ENCODE measurements around the gene TNS1.
"Not testable (repeated sequence)": the region's sequence is repeated elsewhere in the genome, so short reads cannot be mapped to it uniquely, and the experiment has no call there.

Gene TNS1

GRCh38 chr2:217791551-217791950 lies 211.2 kb downstream of the TNS1 start:
- no peak for DNase-seq

GRCh38 chr2:217790681-217791392 lies 212.0 kb downstream of the TNS1 start:
- DNase-seq = no peak

GRCh38 chr2:217790195-217790594 lies 212.6 kb downstream of the TNS1 start:
- DNase-seq = no peak

GRCh38 chr2:217789736-217790181 lies 213.0 kb downstream of the TNS1 start:
- no peak for DNase-seq

- DNase-seq = peak; percentile 59
These were observed 213.6 kb downstream of the TNS1 start for GRCh38 chr2:217789003-217789735.

- DNase-seq = no peak
These were observed 214.2 kb downstream of the TNS1 start for GRCh38 chr2:217788669-217789002.

- DNase-seq = no peak
These were observed 215.5 kb downstream of the TNS1 start for GRCh38 chr2:217787160-217787877.

GRCh38 chr2:217786560-217786959 lies 216.2 kb downstream of the TNS1 start:
- DNase-seq = not testable (repeated sequence)

GRCh38 chr2:217785544-217786045 lies 217.2 kb downstream of the TNS1 start:
- DNase-seq = peak; percentile 55

GRCh38 chr2:217784996-217785543 lies 217.7 kb downstream of the TNS1 start:
- DNase-seq = no peak

GRCh38 chr2:217783243-217783642 lies 219.6 kb downstream of the TNS1 start:
- DNase-seq = no peak

GRCh38 chr2:217777906-217778305 lies 224.9 kb downstream of the TNS1 start:
- DNase-seq = no peak

GRCh38 chr2:217776631-217777030 lies 226.2 kb downstream of the TNS1 start:
- DNase-seq = no peak

GRCh38 chr2:217775920-217776503 lies 226.8 kb downstream of the TNS1 start:
- no peak for DNase-seq

- no peak for DNase-seq
These were observed 228.6 kb downstream of the TNS1 start for GRCh38 chr2:217774232-217774631.

- DNase-seq = no peak
These were observed 229.3 kb downstream of the TNS1 start for GRCh38 chr2:217773539-217773938.

- no peak for DNase-seq
These were observed 236.4 kb downstream of the TNS1 start for GRCh38 chr2:217766356-217766755.

GRCh38 chr2:217761645-217762277 lies 241.0 kb downstream of the TNS1 start:
- no peak for DNase-seq

- no peak for DNase-seq
These were observed 242.8 kb downstream of the TNS1 start for GRCh38 chr2:217759991-217760390.

GRCh38 chr2:217757108-217757463 lies 245.7 kb downstream of the TNS1 start:
- DNase-seq = no peak

- peak; percentile 28 for DNase-seq
These were observed 246.3 kb downstream of the TNS1 start for GRCh38 chr2:217756375-217757107.
